Hematopoietic multipotent progenitor cell treated with erythropoietin and hydrocortisone succinate and interleukin-3 and kit ligand, for 15 days (in vitro differentiated cells): ENCODE results near the gene TUBB2B.
"Not testable (repeated sequence)": the region's sequence is repeated elsewhere in the genome, so short reads cannot be mapped to it uniquely, and the experiment has no call there.

ENCODE experiments used
- DNase-seq: peaks from one replicate; pipeline ENCODE4 v3.0.0-alpha.2; 2015; ENCODE audit warnings: low spot score

Gene TUBB2B

DNA sequence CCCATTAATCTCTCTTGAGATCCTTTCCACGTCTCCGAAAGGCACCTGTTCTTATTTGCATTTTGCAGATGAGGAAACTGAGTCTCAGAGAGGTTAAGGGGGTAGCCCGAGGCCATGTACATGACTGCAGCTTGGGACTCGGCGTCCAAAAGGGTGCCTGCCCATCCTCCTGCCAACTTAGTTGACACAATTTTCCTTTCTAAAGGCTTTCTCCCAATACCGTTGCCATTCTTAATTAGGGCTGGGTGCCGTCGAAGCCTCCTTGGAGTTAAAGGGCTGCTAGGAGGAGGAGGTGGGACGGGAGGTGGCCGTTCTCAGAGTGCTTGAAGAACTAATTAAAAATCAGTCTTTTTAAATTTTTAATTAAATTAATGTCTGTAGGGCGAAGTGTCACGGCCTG is 30.7 kb upstream of the TUBB2B start:
- no peak for DNase-seq

DNA sequence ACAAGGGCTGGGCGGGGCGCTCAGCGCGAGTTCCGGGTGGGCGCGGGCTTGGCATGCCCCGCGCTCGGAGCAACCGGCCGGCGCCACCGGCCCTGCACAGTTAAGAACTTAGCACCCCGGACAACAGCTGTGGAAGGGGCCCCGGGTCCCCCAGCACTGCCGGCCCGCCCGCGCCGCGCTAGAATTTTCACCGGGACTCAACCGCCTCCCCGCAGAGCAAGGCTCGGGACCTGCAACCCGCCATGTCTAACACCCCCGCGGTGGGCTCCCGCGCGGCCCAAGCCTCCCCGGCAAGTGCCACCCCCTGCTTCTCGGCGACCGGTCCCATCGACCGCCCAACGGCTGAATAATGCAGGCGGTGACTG is 26.1 kb upstream of the TUBB2B start:
- DNase-seq, result no peak

DNA sequence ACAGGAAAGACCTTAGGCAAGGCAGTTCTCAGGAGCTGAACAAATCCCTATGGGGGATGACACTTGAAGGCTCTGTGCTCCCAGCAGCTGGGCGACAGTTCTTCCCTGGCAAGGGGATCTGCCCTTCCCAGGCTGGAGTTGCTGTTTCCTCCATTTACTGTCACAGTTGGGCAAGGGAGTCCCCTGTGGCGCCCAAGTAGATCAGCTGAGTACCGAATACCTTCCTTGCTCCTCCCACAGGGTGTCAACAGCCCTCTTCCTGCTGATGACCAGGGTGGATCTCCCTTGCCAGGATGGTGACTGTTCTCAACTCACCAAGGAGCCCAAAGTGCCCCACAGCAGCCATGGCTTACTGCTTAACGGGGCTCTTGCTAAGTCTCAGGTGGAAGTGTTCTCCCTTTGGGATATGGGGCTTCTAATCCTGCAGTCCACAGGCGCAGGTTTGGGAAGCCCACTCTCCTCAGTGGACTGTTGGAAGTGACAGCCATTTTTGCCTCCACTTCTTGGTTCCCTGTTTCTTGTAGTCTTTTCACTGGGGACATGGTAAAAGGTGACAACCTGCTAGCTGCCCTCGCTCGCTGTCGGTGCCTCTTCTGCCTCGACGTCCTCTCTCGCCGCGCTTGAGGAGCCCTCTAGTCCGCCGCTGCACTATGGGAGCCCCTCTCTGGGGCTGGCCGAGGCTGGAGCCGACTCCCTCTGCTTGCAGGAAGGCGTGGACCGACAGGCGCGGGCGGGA is 25.6 kb upstream of the TUBB2B start:
- no peak for DNase-seq

DNA sequence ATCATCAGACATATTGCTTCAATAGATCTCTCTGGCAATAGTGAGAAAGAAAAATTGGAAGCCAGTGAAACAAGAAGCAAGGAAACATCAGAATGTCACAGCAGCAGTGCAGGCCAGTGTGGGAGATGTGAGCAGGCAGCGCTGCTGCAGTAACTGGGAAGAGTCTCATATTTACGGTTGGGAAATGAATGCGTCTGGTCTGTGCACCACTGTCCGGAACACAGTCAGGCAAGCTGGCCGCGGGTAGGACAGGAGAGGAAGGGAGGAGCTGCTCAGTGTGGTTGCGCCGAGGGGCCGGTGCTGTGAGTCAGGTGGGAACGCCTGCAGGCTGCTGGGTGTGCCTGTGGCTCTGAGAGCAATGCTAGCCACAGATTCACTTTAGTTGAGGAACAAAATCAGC is 24.9 kb upstream of the TUBB2B start:
- DNase-seq, result no peak

DNA sequence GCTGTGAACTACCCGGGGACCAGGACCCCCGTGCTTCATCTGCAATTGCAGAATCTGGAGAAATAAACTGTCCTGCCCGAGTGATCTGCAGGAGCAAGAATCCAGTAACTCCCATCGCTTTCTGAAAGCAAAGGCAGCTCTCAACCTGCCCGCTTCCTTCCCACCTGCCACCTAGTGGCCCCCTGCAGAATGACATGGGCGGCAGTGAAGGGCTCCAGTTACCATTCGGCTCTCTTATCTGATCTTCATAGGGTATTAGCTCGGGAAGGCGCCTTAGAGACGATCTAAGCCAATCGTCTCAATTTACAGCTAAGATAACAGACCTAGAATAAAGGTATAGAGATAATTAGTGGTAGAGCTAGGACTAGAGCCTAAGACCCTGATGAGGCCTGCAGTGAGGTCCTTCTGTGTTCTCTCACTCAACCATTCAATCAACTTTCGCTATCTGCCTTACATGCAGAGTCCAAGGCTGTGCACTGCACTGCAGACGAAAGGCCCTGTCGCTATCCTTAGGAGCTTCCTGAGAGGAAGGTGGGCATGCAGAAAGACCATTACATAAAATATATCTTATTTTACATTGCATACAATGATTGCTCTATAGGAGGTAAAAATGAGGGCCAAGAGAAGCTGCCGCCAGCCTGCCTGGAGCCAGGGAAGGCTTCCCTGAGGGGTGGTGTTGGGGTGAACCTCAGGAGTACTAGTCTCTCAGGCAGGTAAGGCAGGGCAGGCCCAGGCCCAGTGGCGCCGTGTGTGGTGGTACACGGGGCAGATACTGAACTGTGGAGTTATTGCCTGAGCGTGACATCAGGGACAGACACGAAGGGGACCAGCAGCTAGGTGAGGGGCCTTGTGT is 24.2 kb upstream of the TUBB2B start:
- DNase-seq, result peak; percentile 91

DNA sequence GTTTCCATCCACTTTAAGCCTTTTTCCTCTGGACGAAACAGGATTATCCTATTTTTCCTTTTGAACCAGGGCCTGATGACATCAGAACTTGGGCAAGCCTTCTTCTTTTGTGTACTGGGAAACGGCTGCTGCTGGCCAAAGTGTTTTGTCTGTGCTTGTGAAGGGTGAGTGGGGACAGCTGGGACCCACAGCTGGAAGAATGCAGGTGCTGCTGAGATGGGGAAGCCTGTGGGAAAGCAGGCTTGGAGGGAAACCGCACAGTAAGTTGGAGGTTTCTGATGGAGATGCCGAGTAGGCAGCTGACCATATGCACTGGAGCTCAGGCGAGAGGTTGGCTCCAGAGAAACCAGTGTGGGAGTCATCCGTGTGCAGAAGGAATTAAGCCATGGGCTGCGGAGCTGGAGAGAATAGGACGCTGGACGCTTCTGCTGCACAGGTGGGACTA is 22.8 kb upstream of the TUBB2B start:
- DNase-seq, result no peak

DNA sequence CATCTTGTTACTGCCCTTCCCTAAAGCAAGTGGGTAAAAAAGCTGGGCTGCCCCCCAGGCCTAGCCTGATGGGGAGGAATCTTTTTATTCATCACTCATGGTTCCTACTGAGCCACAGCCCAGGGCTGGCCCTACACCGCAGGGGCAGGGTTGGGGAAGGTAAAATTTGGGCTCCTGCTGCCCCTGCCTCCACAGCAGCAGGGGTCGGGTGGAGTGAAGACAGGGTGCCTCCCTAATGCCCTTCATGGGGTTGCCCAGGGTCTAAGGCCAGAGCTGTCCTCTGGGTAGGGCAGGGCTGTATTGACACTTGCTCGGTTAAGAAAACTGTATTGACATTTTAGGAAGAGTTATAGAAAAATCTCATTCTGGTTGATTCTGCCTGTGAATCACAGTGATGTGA is 22.4 kb upstream of the TUBB2B start:
- DNase-seq, result no peak

DNA sequence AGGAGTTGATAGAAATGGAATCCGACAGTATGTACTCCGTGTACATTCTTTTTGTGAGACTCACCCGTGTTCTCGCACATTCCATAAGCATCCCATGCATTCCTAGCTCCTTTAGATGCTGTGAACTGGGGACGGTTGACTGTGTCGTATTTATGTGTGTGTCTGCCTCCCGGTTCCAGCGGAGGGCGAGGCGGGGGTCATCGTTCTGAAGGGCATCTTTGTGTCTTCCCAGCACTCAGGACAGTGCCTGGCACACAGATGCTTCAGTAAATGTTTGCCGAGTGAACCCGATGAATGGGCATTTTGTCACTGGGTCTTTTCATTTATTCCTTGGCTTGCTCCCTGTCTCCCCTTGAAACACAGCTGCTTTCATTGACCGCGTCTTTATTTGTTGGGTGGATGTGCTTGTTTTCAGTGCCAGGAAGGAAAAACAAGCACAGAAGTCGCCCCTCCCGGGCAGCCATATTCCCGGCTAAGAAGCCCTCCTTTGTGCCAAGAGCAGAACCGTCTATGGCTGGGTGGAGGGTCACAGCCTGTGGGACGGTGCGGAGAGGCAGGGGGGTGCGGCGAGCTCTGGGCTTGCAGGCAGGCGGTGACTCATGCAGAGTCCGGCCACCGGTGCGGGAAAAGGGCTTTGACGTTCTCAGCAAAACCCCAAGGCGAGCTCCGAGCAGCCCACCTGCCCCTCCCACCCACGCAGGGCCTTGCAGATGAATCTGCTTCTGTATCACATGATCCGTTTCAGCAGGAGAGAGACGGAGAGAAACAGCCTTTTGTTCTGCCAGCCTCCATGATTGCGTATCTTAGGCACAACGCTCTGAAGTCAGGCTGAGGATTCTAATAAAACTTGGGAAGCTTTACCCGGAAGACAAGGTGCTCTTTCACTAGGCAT is 20.0 kb upstream of the TUBB2B start:
- no peak for DNase-seq

DNA sequence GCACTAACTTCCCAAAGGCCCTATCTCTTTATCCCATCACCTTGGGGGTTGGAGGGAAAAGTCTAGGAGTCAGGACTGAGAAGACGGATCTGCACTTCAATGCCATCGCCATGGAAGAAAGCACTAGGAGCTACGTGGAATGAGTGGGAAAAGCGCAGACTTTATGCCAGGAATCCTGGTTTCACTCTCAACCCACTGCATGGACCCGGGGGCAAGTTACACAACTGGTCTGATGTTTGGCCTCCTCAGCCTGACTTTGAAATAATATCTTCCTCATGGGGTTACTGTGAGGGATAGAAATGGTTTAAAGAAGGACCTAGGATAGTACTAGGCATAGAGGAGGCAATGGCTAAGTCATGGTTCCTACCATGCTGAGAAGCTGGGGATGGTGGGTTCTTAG is 17.8 kb upstream of the TUBB2B start:
- DNase-seq, result no peak

DNA sequence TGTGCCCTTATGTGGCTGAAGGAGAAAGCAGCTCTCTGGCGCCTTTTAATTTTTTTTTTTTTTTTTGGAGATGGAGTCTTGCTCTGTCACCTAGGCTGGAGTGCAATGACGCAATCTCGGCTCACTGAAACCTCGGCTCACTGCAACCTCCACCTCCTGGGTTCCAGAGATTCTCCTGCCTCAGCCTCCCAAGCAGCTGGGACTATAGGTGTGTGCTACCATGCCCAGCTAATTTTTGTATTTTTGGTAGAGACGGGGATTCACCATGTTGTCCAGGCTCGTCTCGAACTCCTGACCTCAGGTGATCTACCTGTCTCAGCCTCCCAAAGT is 17.3 kb upstream of the TUBB2B start:
- not testable (repeated sequence) for DNase-seq

DNA sequence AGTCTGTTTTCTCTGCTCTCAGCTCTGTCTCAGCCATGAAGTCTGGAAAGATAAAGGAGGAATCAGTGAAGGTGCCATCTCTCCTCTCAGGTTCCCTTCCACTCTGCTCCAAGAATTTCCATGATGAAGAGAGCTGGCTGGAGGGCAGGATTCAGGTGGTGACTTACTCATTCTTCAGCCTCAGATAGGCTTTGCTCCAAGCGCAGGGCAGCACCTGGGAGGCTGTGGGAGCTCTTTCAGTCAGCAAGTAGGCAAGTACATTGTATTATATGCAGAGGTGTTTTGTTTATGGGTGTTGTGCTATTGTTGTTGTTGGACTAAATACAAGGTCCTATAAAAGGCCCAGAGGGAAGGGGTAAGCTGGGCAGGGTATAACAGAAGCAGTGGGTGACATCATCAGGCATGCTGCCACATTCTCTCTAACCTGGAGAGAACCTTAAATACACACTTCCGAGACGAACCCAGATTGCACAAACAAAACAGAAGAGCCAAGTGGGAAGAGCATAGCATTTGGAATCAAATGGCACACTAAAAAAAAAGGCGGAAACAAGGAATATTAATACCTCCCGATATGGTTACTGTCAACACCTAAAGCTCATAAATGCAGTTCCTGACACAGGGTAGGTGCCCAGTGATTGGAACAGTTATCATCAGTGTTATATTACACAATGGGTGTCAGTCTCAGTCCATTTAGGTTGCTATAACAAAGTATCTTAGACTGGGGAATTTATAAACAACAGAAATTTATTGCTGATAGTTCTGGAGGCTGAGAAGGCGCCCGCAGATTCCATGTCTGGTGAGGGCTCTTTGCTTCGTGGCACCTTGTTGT is 16.8 kb upstream of the TUBB2B start:
- no peak for DNase-seq

DNA sequence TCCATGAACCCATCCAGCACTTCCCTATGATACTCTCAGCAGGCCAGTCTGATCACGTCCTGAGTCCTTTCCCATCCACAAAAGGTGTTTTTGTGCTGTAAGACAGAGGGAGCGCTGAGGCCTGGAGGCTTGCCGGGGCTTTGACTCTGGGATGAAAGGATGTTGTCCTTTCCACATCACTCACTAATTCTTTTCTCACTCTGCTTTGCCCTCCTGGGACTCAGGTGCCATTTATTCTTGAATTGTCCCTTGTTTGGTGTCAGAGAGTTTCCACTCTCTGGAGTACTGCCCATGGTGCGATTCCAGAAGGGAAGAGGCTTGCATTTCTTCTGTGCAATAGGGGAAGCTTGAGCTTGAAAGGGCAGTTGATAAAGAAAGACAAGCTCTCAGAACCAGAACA is 15.3 kb upstream of the TUBB2B start:
- no peak for DNase-seq

DNA sequence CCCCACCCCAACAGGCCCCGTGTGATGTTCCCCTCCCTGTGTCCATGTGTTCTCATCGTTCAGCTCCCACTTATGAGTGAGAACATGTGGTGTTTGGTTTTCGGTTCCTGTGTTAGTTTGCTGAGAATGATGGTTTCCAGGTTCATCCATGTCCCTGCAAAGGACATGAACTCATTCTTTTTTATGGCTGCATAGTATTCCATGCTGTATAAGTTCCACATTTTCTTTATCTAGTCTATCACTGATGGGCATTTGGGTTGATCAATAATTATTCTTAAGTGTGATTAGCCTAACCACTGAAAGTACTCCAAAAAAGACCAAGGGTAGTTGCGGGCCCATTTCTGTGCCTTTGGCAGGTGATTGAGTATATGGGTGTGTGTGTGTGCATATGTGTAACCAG is 14.3 kb upstream of the TUBB2B start:
- not testable (repeated sequence) for DNase-seq

DNA sequence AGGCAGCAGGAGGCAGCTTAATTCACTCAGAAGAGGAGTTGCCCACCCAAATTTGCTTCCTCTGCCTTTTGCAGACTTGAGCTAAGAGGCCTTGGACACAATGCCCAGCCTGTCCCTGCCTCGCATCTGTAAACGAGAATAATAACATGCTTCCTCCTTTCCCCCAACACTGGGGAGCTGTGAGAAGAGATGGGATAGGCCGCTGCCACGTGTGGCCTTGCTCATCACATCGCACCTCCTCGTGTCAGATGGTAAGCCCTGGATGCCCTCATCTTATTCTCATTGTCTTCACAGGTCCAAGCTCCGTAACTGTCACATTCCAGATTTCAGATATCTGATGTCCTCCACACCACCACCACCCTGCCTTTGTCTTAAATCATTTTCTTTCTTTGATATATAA is 13.1 kb upstream of the TUBB2B start:
- DNase-seq, result no peak

DNA sequence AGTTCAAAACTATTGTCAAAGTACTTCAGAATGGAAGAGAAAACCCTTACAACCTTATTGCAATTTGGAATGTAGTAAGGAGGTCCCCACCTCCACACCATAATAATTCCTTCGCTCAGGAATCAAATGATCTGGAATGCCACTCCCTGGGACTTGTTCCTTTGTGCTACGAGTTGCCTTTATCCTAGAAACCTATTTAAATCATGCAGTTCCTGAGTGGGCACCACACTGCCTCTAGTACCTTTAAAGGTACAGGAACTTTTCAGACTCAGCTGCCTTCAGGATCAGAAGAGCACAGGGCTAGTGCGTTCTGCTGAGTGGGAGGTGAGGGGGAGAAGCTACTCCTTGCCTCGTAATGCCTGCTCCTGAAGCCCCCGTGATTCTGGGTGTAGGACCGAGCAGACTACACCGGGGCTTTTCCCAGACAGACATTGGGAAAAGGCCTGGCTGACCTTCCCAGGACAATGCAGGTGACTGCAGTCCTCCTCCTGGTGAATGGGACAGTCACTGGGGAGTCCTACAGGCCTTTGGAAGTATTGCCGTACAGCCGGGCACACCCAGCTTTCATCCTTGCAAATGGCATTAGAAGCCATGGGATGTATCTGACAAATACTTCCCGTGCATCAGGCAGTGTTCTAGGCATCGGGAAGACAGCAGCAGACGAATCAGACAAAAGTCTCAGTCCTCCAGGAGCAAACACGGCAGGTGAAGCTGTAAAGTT is 11.8 kb upstream of the TUBB2B start:
- no peak for DNase-seq

DNA sequence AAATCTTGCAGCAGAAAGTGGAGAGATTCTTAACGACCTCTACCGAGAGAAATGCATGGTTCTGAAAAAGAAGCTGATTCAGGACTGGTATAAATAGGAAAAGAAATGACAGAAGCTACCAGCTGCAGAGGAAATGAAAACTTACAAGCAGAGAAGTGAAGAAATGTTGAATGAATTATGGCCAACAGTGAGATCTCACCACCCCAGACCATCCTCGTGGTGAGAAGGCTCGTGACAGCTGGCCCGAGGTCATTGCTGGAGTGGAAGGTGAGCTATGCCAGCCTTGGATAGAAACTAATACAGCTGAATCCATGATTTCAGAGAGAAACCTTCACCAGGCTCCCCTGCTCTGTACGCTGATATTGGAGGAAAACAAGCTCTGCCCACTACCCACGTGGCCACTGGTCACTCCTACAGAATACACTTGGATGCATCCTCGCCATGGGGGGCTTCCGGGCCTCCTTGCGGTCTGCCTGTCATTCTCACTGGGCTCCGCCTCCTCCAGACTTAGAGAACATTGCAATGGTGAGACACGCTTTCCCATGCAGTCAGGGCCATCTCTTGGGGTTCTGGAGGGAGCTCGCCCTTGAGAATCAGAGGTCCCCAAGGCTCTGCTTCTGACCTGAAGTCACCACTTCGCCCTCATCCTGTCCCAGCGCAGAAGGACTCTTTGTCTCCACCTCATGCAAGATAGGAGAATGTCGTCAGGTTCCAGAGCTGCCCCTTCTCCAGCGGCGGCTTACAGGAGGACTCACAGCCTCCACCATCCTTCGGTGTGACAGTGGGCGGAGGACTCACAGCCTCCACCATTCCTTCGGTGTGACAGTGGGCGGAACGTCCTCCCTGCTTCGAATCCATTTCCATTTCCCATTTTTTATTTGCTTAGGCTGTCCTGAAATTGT is 10.6 kb upstream of the TUBB2B start:
- DNase-seq, result no peak

DNA sequence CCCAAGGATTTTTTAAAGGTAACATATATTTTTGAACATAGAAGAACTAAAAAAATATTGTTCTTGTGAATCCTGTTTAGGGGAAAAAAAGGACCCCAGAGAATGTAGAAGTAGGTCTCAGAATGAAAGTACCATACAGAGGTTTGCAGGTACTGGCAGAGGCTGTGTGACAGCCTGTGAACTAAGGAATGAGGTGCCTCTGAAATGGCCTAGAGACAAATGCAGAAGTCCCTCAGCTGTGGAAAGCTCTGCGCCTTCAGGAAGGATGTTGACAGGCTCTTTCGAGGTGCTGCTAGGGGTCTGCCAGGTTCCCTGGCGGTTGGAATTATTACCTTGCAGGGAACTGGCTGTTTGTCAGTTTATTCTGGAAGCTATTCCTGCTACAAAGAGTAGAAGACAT is 8.6 kb upstream of the TUBB2B start:
- no peak for DNase-seq

DNA sequence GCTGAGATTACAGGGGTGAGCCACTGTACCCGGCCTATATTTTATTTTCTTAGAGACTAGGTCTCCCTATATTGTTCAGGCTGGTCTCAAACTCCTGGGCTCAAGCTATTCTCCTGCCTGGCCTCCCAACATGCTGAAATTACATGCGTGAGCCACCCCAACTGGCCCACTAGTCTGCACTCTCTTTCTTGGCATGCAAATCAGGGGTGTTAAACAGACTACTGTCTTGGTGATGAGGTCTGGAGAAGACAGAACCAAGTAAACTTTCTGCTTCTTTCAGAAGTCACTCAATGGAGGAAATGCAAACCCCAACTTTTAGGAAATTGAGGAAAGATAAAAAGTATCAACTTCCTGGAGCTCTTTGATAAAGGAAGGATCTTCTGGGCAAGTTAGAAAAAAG is 8.0 kb upstream of the TUBB2B start:
- DNase-seq, result no peak

DNA sequence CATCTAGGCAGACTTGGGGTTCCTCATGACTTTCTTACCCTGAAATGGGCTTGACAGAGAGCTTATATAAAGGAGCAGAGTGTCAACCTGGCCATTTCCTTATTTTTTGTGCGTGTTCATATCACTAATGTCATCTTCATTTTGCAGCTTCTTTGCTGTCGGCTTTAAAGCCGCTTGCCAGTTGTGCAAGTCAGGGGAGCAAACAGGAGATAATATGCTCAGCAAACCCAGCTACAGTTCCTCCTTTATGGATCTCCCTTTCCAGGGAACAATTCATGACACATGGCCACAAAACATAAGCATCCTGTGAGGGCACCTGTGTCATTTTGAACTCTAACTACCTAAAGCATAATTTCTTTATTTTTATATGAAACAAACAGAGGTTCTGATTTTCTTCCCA is 6.5 kb upstream of the TUBB2B start:
- DNase-seq, result no peak

DNA sequence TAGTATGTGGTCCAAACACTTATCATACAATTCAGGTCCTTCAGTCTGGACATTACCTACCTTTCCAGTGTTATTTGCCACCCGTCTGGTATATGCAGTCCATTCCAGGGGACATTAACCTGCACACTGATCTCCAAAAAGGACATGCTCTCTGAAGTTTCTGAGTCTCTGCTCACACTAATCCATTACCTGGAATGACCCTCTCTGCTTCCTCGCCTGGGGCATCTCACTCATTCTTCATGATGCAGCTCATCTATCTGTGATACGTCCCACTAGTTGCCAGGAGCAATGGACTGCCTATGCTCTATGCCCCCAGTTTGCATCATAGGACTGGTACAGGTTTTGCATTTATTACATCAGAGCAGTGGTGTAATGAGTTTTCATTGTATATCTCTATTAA is 5.9 kb upstream of the TUBB2B start:
- no peak for DNase-seq
